ENCODE results near the gene RBPJ. TPM values are rescaled to one million over a fixed set of nuclear protein-coding genes. Genes with fewer than 3 reads are reported as not detected.

Gene RBPJ
- total RNA-seq, 1 donor from 2014 or later = 162 TPM

GRCh38 chr4:26279446-26279845, 41.4 kb upstream of the RBPJ start:
- Mint-ChIP-seq H3K4me3 (ENCODE audit: low read depth) (no peak overlapping the region), H3K27ac (no peak overlapping the region), H3K4me1 (ENCODE audit: low read depth) (no peaks in the 10 kb centered on the region), H3K27me3 (no peaks in the 10 kb centered on the region), H3K9me3 (ENCODE audit: low read depth) (no peaks in the 10 kb centered on the region), H3K36me3 (ENCODE audit: insufficient read depth) (no peaks in the 10 kb centered on the region)
- no peak for TF ChIP-seq CTCF (IDR thresholded peaks at IDR 0.05; ENCODE audit: unreplicated experiment)
- DNase-seq (ENCODE audit: low spot score, unreplicated experiment) = no peak

DNA sequence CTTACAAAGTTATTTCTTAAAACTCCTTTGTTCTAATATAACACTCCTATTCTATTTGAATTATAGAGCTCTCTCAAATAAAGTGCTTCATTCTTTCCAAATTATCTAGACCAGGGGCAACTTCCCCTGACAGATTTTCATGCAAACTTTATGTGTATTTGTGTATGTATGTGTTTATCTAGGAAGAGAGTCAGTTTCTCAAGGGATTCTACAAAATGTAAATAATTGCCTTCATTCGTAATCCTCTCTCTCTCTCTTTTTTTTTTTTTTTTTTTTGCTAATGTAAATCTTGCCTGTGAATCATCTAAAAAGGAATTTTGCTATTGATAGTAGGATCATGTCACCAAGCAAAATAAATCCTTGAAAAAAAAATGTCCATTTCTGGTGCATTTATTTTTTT, 38.9 kb upstream of the RBPJ start:
- Mint-ChIP-seq H3K9me3 (ENCODE audit: low read depth) (no peaks in the 10 kb centered on the region), H3K4me3 (ENCODE audit: low read depth) (no peak overlapping the region), H3K4me1 (ENCODE audit: low read depth) (no peaks in the 10 kb centered on the region), H3K27me3 (no peaks in the 10 kb centered on the region), H3K27ac (no peak overlapping the region), H3K36me3 (ENCODE audit: insufficient read depth) (no peaks in the 10 kb centered on the region)
- no peak for TF ChIP-seq CTCF (IDR thresholded peaks at IDR 0.05; ENCODE audit: unreplicated experiment)
- DNase-seq (ENCODE audit: low spot score, unreplicated experiment) = no peak

DNA sequence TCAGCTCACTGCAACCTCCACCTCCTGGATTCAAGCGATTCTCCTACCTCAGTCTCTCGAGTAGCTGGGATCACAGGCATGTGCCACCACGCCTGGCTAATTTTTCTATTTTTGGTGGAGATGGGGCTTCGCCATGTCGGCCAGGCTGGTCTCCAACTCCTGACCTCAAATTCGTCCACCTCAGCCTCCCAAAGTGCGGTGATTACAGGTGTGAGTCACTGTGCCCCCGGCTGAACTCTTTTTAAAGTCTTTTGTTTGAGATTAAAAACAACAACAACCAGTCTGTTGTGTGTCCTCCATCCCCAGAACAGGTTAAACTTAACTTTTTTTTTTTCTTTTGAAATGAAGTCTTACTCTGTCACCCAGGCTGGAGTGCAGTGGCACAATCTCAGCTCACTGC, 36.3 kb upstream of the RBPJ start:
- Mint-ChIP-seq H3K36me3 (ENCODE audit: insufficient read depth) (no peaks in the 10 kb centered on the region), H3K27ac (no peak overlapping the region), H3K4me3 (ENCODE audit: low read depth) (no peak overlapping the region), H3K27me3 (no peaks in the 10 kb centered on the region), H3K9me3 (ENCODE audit: low read depth) (no peaks in the 10 kb centered on the region), H3K4me1 (ENCODE audit: low read depth) (no peaks in the 10 kb centered on the region)
- no peak for DNase-seq (ENCODE audit: low spot score, unreplicated experiment)
- TF ChIP-seq CTCF (IDR thresholded peaks at IDR 0.05; ENCODE audit: unreplicated experiment) = no peak

GRCh38 chr4:26285272-26285671, 35.5 kb upstream of the RBPJ start:
- Mint-ChIP-seq H3K9me3 (ENCODE audit: low read depth) (no peaks in the 10 kb centered on the region), H3K27ac (no peak overlapping the region), H3K36me3 (ENCODE audit: insufficient read depth) (no peaks in the 10 kb centered on the region), H3K27me3 (no peaks in the 10 kb centered on the region), H3K4me1 (ENCODE audit: low read depth) (no peaks in the 10 kb centered on the region), H3K4me3 (ENCODE audit: low read depth) (no peak overlapping the region)
- no peak for TF ChIP-seq CTCF (IDR thresholded peaks at IDR 0.05; ENCODE audit: unreplicated experiment)
- no peak for DNase-seq (ENCODE audit: low spot score, unreplicated experiment)

DNA sequence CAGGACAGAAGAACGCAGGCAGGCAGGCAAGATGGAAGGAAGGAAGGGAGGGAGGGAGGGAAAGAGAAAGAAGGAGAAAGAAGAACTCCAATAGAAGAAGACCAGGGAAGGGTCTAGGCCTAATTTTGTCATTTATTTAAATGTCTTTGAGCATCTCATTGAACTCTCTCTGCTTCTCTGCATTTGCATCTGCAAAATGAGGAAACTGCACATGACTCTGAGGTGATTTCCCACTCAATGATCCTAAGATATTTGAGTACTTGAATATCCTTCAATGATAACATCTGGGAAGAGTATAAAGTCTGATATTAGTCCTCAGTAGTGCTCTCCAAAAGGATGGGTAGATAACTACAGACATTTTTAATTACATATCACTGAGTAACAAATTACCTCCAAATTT, 33.1 kb upstream of the RBPJ start:
- Mint-ChIP-seq H3K27ac (no peak overlapping the region), H3K9me3 (ENCODE audit: low read depth) (no peaks in the 10 kb centered on the region), H3K4me1 (ENCODE audit: low read depth) (no peaks in the 10 kb centered on the region), H3K27me3 (no peaks in the 10 kb centered on the region), H3K36me3 (ENCODE audit: insufficient read depth) (no peaks in the 10 kb centered on the region), H3K4me3 (ENCODE audit: low read depth) (no peak overlapping the region)
- DNase-seq (ENCODE audit: low spot score, unreplicated experiment) = no peak
- no peak for TF ChIP-seq CTCF (IDR thresholded peaks at IDR 0.05; ENCODE audit: unreplicated experiment)

All from progenitor cell of endocrine pancreas (in vitro differentiated cells).